ENCODE data around the gene CXCR1.
"Not testable (repeated sequence)": the region's sequence is repeated elsewhere in the genome, so short reads cannot be mapped to it uniquely, and the experiment has no call there.

Gene CXCR1

DNA sequence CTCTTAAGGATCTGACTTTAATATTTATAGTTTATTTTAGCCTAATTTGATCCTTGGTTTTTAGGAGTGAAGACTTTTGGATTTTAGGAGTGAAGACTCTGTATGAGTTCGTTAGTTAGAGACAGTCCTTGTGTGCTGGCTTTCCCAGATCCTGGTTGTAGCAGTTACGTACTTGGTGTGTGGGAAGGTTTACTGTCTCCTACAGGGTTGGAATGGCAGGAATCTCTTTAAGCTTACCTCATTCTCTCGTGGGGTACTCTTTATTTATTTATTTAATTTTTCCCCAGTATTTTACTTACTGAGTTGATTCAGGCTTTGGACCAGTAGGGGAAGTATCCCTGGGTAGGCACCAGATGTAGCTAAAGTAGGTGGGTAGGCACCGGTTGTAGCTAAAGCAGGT, 42.8 kb downstream of the CXCR1 start:
- H3K9me3 ChIP-seq (ENCODE audit: control insufficient read depth in 1 of 2, low read length in 2 of 2) = peaks cover 0 to 5% of the 10 kb centered on the region in 2 donors
- H3K36me3 ChIP-seq (ENCODE audit: control insufficient read depth in 1 of 2, insufficient read depth in 2 of 2, low read length in 2 of 2) = no peaks in the 10 kb centered on the region
- peaks cover 0 to 5% of the 10 kb centered on the region in 2 donors for H3K27me3 ChIP-seq (ENCODE audit: control insufficient read depth in 1 of 2, insufficient read depth in 2 of 2, low read length in 2 of 2)
- H3K9ac ChIP-seq (ENCODE audit: low read depth in 1 of 2, low read length in 2 of 2) = no peak overlapping the region
- no peaks in the 10 kb centered on the region for H3K4me1 ChIP-seq (ENCODE audit: control insufficient read depth in 1 of 2, insufficient read depth in 2 of 2, low read length in 2 of 2)
- no peak overlapping the region for H3K4me3 ChIP-seq (ENCODE audit: low read depth in 1 of 2, low read length in 2 of 2)
- H3K27ac ChIP-seq (ENCODE audit: low read depth, low read length) = no peak overlapping the region

DNA sequence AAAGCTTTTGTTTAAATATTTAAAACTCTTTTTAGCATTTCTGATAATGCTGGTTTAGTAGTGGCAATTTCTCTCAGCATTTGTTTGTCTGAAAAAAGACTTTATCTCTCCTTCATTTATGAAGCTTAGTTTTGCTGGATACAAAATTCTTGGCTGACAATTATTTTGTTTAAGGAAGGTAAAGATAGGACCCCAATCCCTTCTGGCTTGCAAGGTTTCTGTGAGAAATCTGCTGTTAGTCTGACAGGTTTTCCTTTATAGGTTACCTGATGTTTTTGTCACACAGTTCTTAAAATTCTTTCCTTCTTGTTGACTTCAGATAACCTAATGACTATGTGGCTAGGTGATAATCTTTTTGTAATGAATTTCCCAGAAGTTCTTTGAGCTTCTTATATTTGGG, 44.5 kb downstream of the CXCR1 start:
- H3K4me1 ChIP-seq (ENCODE audit: control insufficient read depth in 1 of 2, insufficient read depth in 2 of 2, low read length in 2 of 2); H3K4me3 ChIP-seq (ENCODE audit: low read depth in 1 of 2, low read length in 2 of 2); H3K9ac ChIP-seq (ENCODE audit: low read depth in 1 of 2, low read length in 2 of 2); H3K27ac ChIP-seq (ENCODE audit: low read depth, low read length); H3K9me3 ChIP-seq (ENCODE audit: control insufficient read depth in 1 of 2, low read length in 2 of 2); H3K27me3 ChIP-seq (ENCODE audit: control insufficient read depth in 1 of 2, insufficient read depth in 2 of 2, low read length in 2 of 2); H3K36me3 ChIP-seq (ENCODE audit: control insufficient read depth in 1 of 2, insufficient read depth in 2 of 2, low read length in 2 of 2): not testable (repeated sequence)

DNA sequence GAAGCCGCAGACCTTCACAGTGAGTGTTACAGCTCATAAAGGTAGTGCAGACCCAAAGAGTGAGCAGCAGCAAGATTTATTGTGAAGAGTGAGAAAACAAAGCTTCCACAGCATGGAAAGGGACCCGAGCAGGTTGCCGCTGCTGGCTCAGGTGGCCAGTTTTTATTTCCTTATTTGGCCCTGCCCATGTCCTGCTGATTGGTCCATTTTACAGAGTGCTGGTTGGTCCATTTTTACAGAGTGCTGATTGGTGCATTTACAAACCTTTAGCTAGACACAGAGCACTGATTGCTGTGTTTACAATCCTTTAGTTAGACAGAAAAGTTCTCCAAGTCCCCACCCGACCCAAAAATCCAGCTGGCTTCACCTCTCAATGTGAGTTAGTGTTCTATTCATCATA, 45.0 kb downstream of the CXCR1 start:
- not testable (repeated sequence) for H3K27me3 ChIP-seq (ENCODE audit: control insufficient read depth in 1 of 2, insufficient read depth in 2 of 2, low read length in 2 of 2); H3K27ac ChIP-seq (ENCODE audit: low read depth, low read length); H3K4me1 ChIP-seq (ENCODE audit: control insufficient read depth in 1 of 2, insufficient read depth in 2 of 2, low read length in 2 of 2); H3K36me3 ChIP-seq (ENCODE audit: control insufficient read depth in 1 of 2, insufficient read depth in 2 of 2, low read length in 2 of 2); H3K9me3 ChIP-seq (ENCODE audit: control insufficient read depth in 1 of 2, low read length in 2 of 2); H3K4me3 ChIP-seq (ENCODE audit: low read depth in 1 of 2, low read length in 2 of 2); H3K9ac ChIP-seq (ENCODE audit: low read depth in 1 of 2, low read length in 2 of 2)

Data from duodenal mucosa (tissue), 2 donors.